Measurements from ENCODE around the gene DELE1. TPM values are rescaled to one million over a fixed set of nuclear protein-coding genes. Genes with fewer than 3 reads are reported as not detected.

DELE1 gene
- total and polyA plus RNA-seq, 2 donors (not counting 3 experiments of a cell fraction or from before 2014, with no cell fraction given), result 105 to 121 TPM

DNA sequence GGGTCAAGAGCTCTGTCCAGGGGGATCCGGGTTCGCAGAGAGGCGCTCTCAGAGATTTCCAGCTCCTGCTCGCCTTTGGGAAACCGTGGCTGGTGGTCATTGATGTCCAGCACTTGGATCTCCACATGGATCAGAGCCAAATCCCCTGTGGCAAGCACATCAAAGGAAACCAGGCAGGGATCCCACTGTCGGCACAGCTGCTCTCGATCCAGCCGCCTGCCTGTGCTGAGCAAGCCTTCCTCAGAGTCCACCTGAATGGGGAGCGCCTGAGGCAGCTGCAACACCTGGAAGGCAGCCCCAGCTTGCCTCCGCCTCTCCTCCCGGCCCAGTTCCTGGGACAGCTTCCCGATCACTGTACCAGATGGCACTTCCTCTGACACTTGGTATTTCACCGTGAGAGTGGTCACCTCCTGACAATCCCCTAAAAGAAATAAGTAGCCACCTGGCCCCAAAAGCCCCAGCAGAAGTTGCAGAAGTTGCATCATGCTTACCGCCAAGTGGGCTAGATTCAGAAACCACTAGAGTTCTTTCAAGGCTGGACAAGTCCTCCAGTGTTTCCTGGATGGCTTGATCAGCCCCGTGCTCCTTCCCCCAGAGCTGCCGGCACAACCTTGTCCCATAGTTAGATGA lies 33.8 kb downstream of the DELE1 start:
- Histone ChIP-seq H3K9me3 (replicated peaks; ENCODE audit: control insufficient read depth, insufficient read depth, low read length) (no peaks in the 10 kb centered on the region), H3K27ac (ENCODE audit: insufficient read depth, low read depth, low read length) (peak overlapping the region; percentile 73), H3K36me3 (ENCODE audit: control insufficient read depth in 2 of 2, extremely low read depth in 1 of 2, insufficient read depth in 2 of 2, low read length in 2 of 2) (no peaks in the 10 kb centered on the region), H3K27me3 (ENCODE audit: control insufficient read depth in 2 of 2, insufficient read depth in 2 of 2, low read length in 2 of 2) (no peaks in the 10 kb centered on the region), H3K9me1 (replicated peaks; ENCODE audit: control insufficient read depth, extremely low read depth, insufficient read depth, low read length) (no peaks in the 10 kb centered on the region), H3K4me3 (replicated peaks in 1 of 3; ENCODE audit: insufficient read depth in 1 of 3, low read depth in 1 of 3, low read length in 3 of 3) (no peak overlapping the region), H3K79me2 (ENCODE audit: control insufficient read depth, insufficient read depth, low read length) (no peaks in the 10 kb centered on the region), H3K4me2 (ENCODE audit: insufficient read depth, low read length) (peak overlapping the region; percentile 65), H2AFZ (ENCODE audit: low read depth, low read length) (peak overlapping the region; percentile 61), H3K4me1 (ENCODE audit: control insufficient read depth, extremely low read depth, insufficient read depth, low read length) (peaks cover 49% of the 10 kb centered on the region), H3K9ac (replicated peaks; ENCODE audit: extremely low read depth, insufficient read depth, low read length) (no peak overlapping the region), H4K20me1 (replicated peaks; ENCODE audit: control insufficient read depth, extremely low read depth, insufficient read depth, low read length) (no peaks in the 10 kb centered on the region)
- DNase-seq (ENCODE audit: low read depth, low spot score) (no peak), FAIRE-seq (no peak)
- ChIA-PET CTCF (interaction anchor here (0.9 to 9.7 kb wide), 11 partner anchors 11 to 293 kb away, joined by 3 to 303 read pairs (median 5); partner anchors contain the start of genes DELE1, PCDH1 and RNF14), POLR2A (interaction anchor here (0.6 to 1.3 kb wide), 2 partner anchors 10 to 13 kb away, joined by 3 to 4 read pairs; no protein-coding TSS in a partner anchor)
- intact Hi-C loops (cut with micrococcal nuclease) (loop anchor here (5.0 kb wide), 1 partner anchor 140 kb away; no protein-coding TSS in a partner anchor), dilution Hi-C loops (cut with MboI; ENCODE audit: extremely low pct_ligation_motif_present, low sequenced_read_pairs) (no loop called here)
- TF ChIP-seq JUN (IDR thresholded peaks at IDR 0.05; ENCODE audit: borderline replicate concordance, insufficient read depth, insufficient read length, low read depth), result no peak
- TF ChIP-seq MYC (IDR thresholded peaks at IDR 0.05; ENCODE audit: low read depth, low read length), result no peak
- TF ChIP-seq GATA2 (IDR thresholded peaks at IDR 0.05; ENCODE audit: insufficient read depth, insufficient read length, low read depth, low read length), result no peak
- no peak for TF ChIP-seq EZH2 (IDR thresholded peaks at IDR 0.05; ENCODE audit: borderline replicate concordance, low read depth, low read length, severe bottlenecking)
- TF ChIP-seq FOS (IDR thresholded peaks at IDR 0.05; ENCODE audit: borderline replicate concordance, insufficient read depth, low read length), result no peak
- TF ChIP-seq, protein P1, sequence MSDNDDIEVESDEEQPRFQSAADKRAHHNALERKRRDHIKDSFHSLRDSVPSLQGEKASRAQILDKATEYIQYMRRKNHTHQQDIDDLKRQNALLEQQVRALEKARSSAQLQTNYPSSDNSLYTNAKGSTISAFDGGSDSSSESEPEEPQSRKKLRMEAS (IDR thresholded peaks at IDR 0.05; ENCODE audit: insufficient read depth, insufficient read length), result no peak
- no peak for TF ChIP-seq POLR2AphosphoS5 (IDR thresholded peaks at IDR 0.05; ENCODE audit: insufficient read depth, low read depth, low read length)
- TF ChIP-seq CTCF (IDR thresholded peaks at IDR 0.05; ENCODE audit: extremely low read depth in 1 of 2, insufficient read depth in 1 of 2, low read depth in 1 of 2, low read length in 2 of 2), result no peak
- TF ChIP-seq POLR2A (IDR thresholded peaks at IDR 0.05; ENCODE audit: low read depth, low read length), result no peak
- BruUV-seq (replicated peaks), result TSS peak; percentile 46

Data from endothelial cell of umbilical vein (primary cell).